AG04450 (cell line): ENCODE data around the gene TRPM1. TPM values are rescaled to one million over a fixed set of nuclear protein-coding genes. Genes with fewer than 3 reads are reported as not detected.
A peak's percentile ranks its signal among the peaks of the same experiment; 100 is the strongest.

Experiments used
- CTCF ChIA-PET: fragments of 300-600, 350-600 bp; formaldehyde crosslinking; extraction: SDS; loops from one replicate; lab custom pipeline; 2022; ENCODE audit warnings: antibody characterized with exemption, inconsistent platforms; lab: Charles Lee
- POLR2A ChIA-PET: fragments of 350-600 bp; formaldehyde crosslinking; extraction: SDS; loops from one replicate; lab custom pipeline; 2021; ENCODE audit warnings: antibody characterized with exemption, inconsistent platforms; lab: Yijun Ruan, JAX
- DNase-seq: peaks from one replicate; pipeline ENCODE4 v3.0.0-alpha.2; 2011; ENCODE audit warnings: low read depth, low spot score
- H3K27ac ChIP-seq: one replicate; pipeline ENCODE4 v1.5.1; 2012; ENCODE audit warnings: low read depth, low read length, control low read depth
- H3K27me3 ChIP-seq: one replicate; pipeline ENCODE4 v1.6.0; 2012; ENCODE audit warnings: low read length; ENCODE audit not compliant: control insufficient read depth, insufficient read depth
- H3K4me3 ChIP-seq: 2 replicates; pipeline ENCODE4 v1.5.1; 2011; ENCODE audit warnings: mild to moderate bottlenecking, low read depth, low read length, control low read depth
- H3K9me3 ChIP-seq: 2 replicates; pipeline ENCODE4 v1.5.1; 2012; ENCODE audit warnings: low read length; ENCODE audit not compliant: control insufficient read depth, insufficient read depth
- CTCF ChIP-seq: IDR thresholded peaks from 2 replicates; pipeline ENCODE4 v1.5.1; 2011; ENCODE audit warnings: low read depth, low read length, control low read depth, inconsistent platforms
- polyA plus RNA-seq: library from polyadenylated mRNA; depleted of rRNA; stranded (reverse); fragments of >200 nt; gene quantifications from 2 replicates; pipeline ENCODE4 v1.2.3, GENCODE V29; 2011

TRPM1 gene
- polyA plus RNA-seq, 1 experiment = not detected

GRCh38 chr15:31081588-31082250, 19.8 kb downstream of the TRPM1 start:
- peaks cover 8% of the 10 kb centered on the region for H3K27me3 ChIP-seq
- no peak for TF ChIP-seq CTCF
- H3K9me3 ChIP-seq = no peaks in the 10 kb centered on the region; the same call in 1 of the 2 replicates
- H3K4me3 ChIP-seq = no peak overlapping the region
- ChIA-PET CTCF (no interaction called here), POLR2A (no interaction called here)
- DNase-seq = no peak
- H3K27ac ChIP-seq = no peak overlapping the region

- no peaks in the 10 kb centered on the region; the same call in 1 of the 2 replicates for H3K9me3 ChIP-seq
- no peak for DNase-seq
- CTCF ChIA-PET = no interaction called here
- POLR2A ChIA-PET = no interaction called here
- no peak overlapping the region for H3K4me3 ChIP-seq
- H3K27ac ChIP-seq = no peak overlapping the region
- TF ChIP-seq CTCF = no peak
- H3K27me3 ChIP-seq = peaks cover 8% of the 10 kb centered on the region
Measured at GRCh38 chr15:31081056-31081455, 20.5 kb downstream of the TRPM1 start.

DNA sequence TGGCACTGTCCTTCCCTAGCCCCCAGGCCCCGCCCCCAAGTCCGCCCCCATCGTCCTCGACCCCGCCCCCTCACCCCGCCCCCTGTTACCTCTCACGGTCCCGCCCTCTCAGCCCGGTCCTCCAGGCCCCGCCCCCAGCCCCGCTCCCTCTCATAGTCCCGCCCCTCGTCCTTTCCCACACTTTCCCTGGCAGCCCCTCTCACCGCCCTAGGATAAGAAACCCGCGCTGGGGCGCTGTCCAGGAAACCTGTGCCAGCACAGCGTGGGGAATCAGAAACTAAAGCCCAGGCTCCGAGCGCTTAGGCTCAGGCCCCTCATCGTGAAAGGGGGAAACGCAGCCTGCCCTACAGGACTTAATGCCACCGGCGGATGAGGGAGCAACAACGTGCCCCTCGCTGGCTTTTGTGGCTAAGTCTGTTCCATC, 20.9 kb downstream of the TRPM1 start:
- Histone ChIP-seq H3K27ac (no peak overlapping the region), H3K27me3 (peaks cover 8% of the 10 kb centered on the region), H3K9me3 (no peaks in the 10 kb centered on the region), H3K4me3 (no peak overlapping the region)
- DNase-seq = no peak
- no peak for TF ChIP-seq CTCF
- POLR2A ChIA-PET = no interaction called here
- CTCF ChIA-PET = interaction anchor here (1.4 kb wide), 1 partner anchor 49 kb away, joined by 4 read pairs; no protein-coding TSS in a partner anchor

- Histone ChIP-seq H3K9me3 (no peaks in the 10 kb centered on the region), H3K27me3 (peaks cover 8% of the 10 kb centered on the region), H3K27ac (peak overlapping the region; percentile 21), H3K4me3 (no peak overlapping the region)
- TF ChIP-seq CTCF = no peak
- peak; percentile 48 for DNase-seq
- ChIA-PET CTCF (interaction anchor here (1.4 kb wide), 1 partner anchor 50 kb away, joined by 4 read pairs; no protein-coding TSS in a partner anchor), POLR2A (no interaction called here)
Measured at GRCh38 chr15:31079519-31079918, 22.0 kb downstream of the TRPM1 start.

GRCh38 chr15:31078471-31078870, 23.1 kb downstream of the TRPM1 start:
- ChIA-PET POLR2A (no interaction called here), CTCF (no interaction called here)
- no peak for TF ChIP-seq CTCF
- Histone ChIP-seq H3K27ac (no peak overlapping the region), H3K4me3 (no peak overlapping the region), H3K9me3 (no peaks in the 10 kb centered on the region), H3K27me3 (peaks cover 8% of the 10 kb centered on the region)
- DNase-seq = no peak
